Measurements from ENCODE around the gene JSRP1. TPM values are rescaled to one million over a fixed set of nuclear protein-coding genes. Genes with fewer than 3 reads are reported as not detected.

Gene JSRP1
- polyA plus RNA-seq, 2 of the 4 experiments (the other 2 are of a cell fraction), result 0.41 TPM; not detected in 1

DNA sequence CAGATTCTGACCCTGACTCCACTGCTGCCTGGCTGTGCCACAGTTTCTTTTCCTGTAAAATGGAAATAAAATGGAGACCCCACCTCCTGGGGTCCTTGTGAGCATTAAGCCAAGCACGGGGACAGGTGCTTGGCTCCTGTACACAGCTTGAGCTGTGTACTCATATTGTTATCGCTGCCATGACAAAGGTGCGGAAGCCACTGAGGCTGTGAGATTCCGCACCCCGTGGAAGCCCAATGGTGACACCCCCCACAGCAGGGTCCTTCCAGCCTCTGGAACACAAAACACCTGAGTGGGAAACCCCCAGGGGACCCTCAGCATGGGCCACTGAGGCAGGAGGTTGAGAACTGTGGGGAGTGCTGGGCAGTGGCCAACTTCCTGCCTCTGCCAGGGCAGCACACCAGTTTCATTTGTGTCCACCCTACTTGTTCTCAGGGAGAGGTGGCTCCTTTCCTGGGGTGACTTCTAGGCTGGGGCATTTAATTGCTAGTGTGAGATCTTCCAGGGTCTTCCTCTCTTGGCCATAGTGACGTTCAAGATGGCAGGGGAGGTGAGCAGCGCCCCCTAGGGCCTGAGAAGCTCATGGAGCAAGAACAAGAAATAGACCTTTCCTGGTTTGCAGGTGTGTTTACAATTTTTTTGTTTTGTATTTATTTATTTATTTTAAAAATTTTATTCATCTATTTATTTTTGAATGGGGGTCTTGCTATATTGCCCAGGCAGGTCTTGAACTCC lies 5.4 kb upstream of the JSRP1 start:
- H3K27ac ChIP-seq, result 0 out of 6 replicates have a peak overlapping the region, but pooled peaks of 1 of the 2 experiments have one; percentile 41
- ChIA-PET POLR2A (no interaction called here), CTCF (interaction anchor here (0.7 to 5.1 kb wide), 10 partner anchors 9 to 136 kb away, joined by 3 to 25 read pairs (median 4); partner anchors contain the start of gene PLEKHJ1)
- H3K4me3 ChIP-seq, result no peak overlapping the region
- no peak for TF ChIP-seq PBX3 (IDR thresholded peaks at IDR 0.05)
- no peak for TF ChIP-seq MAX (IDR thresholded peaks at IDR 0.05)
- TF ChIP-seq, protein P1, sequence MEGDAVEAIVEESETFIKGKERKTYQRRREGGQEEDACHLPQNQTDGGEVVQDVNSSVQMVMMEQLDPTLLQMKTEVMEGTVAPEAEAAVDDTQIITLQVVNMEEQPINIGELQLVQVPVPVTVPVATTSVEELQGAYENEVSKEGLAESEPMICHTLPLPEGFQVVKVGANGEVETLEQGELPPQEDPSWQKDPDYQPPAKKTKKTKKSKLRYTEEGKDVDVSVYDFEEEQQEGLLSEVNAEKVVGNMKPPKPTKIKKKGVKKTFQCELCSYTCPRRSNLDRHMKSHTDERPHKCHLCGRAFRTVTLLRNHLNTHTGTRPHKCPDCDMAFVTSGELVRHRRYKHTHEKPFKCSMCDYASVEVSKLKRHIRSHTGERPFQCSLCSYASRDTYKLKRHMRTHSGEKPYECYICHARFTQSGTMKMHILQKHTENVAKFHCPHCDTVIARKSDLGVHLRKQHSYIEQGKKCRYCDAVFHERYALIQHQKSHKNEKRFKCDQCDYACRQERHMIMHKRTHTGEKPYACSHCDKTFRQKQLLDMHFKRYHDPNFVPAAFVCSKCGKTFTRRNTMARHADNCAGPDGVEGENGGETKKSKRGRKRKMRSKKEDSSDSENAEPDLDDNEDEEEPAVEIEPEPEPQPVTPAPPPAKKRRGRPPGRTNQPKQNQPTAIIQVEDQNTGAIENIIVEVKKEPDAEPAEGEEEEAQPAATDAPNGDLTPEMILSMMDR (IDR thresholded peaks at IDR 0.05), result peak; percentile 45
- no peak for TF ChIP-seq MAZ (IDR thresholded peaks at IDR 0.05; ENCODE audit: borderline replicate concordance, low read depth, low read length)
- peak in 1 of 2 experiments; percentile 28; a peak in 1 of 5 replicates for TF ChIP-seq RAD21 (conservative IDR thresholded peaks at IDR 0.05 in 1 of 2, IDR thresholded peaks at IDR 0.05 in 1 of 2)
- H3K4me2 ChIP-seq, result no peak overlapping the region
- no peaks in the 10 kb centered on the region for H3K9me3 ChIP-seq
- FAIRE-seq (no peak), DNase-seq (ENCODE audit: low read depth in 1 of 2, low spot score in 1 of 2) (peak in 1 of 2 experiments; percentile 56), ATAC-seq (no peak)
- H3K4me1 ChIP-seq, result peaks cover 12% of the 10 kb centered on the region
- 56% methylated on average over 7 of the region's 7 CpGs for WGBS (ENCODE audit: missing lambda C conversion rate)

DNA sequence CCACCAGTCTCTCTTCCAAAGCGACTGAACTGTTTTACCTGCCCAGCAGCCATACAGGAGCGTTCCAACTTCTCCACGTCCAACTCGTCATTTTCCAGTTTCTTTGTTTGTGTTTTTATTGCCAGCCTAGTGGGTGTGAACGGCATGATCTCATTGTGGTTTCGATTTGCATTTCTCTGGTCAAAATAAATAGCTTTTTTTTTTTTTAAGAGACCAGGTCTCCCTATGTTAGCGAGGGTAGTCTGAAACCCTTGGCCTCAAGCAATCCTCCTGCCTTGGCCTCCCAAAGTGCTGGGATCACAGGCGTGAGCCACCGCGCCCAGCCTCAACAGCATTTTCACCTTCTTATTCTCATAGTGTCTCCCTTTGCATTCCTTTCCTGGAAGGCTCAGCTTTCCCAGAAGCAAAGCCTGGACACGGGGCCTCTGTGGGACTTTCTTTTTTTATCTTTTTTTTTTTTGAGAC lies 4.2 kb upstream of the JSRP1 start:
- no peaks in the 10 kb centered on the region for H3K9me3 ChIP-seq
- POLR2A ChIA-PET, result no interaction called here
- no peak overlapping the region for H3K4me3 ChIP-seq
- FAIRE-seq (no peak), DNase-seq (ENCODE audit: low read depth in 1 of 2, low spot score in 1 of 2) (no peak), ATAC-seq (no peak)
- 79% methylated on average over 11 of the region's 11 CpGs for WGBS (ENCODE audit: missing lambda C conversion rate)
- CTCF ChIA-PET, result interaction anchor here (0.6 to 5.1 kb wide), 10 partner anchors 7 to 127 kb away, joined by 3 to 25 read pairs (median 4); partner anchors contain the start of genes AMH and PLEKHJ1
- H3K4me2 ChIP-seq, result no peak overlapping the region
- H3K4me1 ChIP-seq, result peaks cover 9% of the 10 kb centered on the region
- TF ChIP-seq SMC3 (IDR thresholded peaks at IDR 0.05) (no peak), JUN (IDR thresholded peaks at IDR 0.05) (no peak), ZNF302 (CRISPR knock-in tag; IDR thresholded peaks at IDR 0.05) (no peak), KDM5A (IDR thresholded peaks at IDR 0.05) (no peak), CEBPB (IDR thresholded peaks at IDR 0.05) (no peak), E2F6 (IDR thresholded peaks at IDR 0.05; ENCODE audit: borderline replicate concordance, low read depth) (no peak), TP53 (CRISPR knock-in tag; IDR thresholded peaks at IDR 0.05) (no peak), ESRRA (IDR thresholded peaks at IDR 0.05; ENCODE audit: borderline replicate concordance, low read length) (no peak), KDM1A (IDR thresholded peaks at IDR 0.05; ENCODE audit: low read depth) (no peak), MAFK (IDR thresholded peaks at IDR 0.05; ENCODE audit: partially characterized antibody) (no peak)
- TF ChIP-seq, protein P2, sequence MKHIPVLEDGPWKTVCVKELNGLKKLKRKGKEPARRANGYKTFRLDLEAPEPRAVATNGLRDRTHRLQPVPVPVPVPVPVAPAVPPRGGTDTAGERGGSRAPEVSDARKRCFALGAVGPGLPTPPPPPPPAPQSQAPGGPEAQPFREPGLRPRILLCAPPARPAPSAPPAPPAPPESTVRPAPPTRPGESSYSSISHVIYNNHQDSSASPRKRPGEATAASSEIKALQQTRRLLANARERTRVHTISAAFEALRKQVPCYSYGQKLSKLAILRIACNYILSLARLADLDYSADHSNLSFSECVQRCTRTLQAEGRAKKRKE (CRISPR knock-in tag; IDR thresholded peaks at IDR 0.05; ENCODE audit: low read depth), result no peak
- TF ChIP-seq, protein P3, sequence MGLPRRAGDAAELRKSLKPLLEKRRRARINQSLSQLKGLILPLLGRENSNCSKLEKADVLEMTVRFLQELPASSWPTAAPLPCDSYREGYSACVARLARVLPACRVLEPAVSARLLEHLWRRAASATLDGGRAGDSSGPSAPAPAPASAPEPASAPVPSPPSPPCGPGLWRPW (IDR thresholded peaks at IDR 0.05), result no peak
- TF ChIP-seq, protein P1 (IDR thresholded peaks at IDR 0.05), result no peak
- peak overlapping the region in 1 of 2 experiments; percentile 74; a peak in 2 of 6 replicates for H3K27ac ChIP-seq

All from A549 (cell line).